Smooth muscle cell of the brain vasculature (primary cell): ENCODE measurements around the gene PTDSS2.
"Not testable (repeated sequence)": the region's sequence is repeated elsewhere in the genome, so short reads cannot be mapped to it uniquely, and the experiment has no call there.

Experiments
- DNase-seq: peaks from one replicate; pipeline ENCODE4 v3.0.0-alpha.2; 2012; ENCODE audit warnings: low read depth, low spot score

PTDSS2 gene

DNA sequence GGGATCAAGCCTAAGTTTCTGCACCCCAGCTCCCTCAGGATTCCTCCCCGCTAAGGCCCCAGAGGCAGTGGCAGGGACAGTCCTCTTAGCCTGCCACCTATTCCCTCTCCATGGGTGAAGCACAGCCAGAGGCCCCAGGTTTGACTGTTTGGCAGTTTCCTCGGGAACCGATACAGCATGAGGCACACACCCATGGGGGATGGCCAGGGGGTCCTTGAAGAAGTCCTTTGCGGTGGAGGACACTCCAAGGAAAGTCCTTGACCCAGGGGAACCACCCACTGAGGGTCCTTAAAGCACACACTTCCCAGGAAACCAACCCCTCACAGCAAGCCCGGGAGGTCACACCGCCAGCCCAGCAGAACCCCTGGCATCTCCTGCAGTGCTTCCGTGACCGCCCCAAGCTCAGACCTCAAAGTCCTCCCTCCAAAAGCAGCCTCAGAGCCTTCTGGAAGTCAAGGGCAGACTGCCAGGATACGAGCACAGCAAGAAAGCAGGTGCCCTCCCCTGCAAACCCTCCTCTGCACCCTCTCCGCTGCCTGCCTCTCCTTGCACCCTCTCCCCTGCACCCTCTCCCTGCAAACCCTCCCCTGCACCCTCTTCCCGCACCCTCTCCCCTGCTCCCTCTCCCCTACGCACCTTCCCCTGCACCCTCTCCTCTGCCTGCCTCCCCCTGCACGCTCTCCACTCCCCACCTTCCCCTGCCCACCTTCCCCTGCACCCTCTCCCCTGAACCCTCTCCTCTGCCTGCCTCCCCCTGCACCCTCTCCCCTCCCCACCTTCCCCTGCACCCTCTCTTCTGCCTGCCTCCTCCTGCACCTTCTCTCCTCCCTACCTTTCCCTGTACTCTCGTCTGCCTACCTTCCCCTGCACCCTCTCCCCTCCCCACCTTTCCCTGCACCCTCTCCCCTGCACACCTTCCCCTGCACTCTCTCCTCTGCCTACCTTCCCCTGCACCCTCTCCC, 36.7 kb upstream of the PTDSS2 start:
- DNase-seq: no peak

DNA sequence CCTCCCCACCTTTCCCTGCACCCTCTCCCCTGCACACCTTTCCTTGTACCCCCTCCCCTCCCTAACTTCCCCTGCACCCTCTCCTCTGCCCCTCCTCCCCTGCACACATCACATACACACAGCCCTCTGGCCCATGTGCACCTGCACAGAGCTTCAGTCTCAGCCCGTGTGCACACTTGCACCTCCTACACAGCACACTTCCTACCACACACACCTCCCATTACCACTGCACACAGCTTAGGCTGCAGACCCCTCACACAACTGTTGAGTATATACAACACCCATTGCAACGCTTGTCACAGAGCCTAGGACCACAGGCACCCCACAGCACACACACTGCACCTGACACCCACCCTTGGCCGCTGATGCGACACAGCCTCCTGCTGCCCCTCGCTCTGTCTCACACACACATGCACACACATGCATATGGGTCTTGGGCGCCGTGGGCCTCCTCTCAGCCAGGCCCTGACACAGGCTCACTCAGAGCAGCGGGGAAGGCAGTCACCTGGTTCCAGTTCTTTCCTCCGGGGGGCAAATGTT, 35.7 kb upstream of the PTDSS2 start:
- no peak for DNase-seq

DNA sequence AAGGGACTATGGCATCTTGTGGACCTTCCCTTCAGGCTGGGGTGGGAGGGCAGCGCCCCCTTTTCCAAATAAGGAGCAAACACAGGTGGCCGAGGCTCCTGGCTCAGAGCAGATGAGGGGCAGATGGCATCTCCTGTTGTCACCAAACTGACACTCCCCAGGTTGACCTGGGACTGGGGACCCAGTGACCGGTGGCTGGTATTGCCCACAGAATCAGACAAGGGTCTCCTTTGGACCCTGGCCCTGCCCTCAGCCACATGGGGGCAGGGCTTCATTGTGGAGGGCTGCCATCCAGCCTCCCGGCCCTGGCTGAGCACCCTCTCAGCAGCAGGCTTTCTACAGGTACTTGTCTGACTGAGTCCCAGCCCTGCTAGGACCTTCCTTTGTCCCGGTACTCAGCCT, 34.4 kb upstream of the PTDSS2 start:
- no peak for DNase-seq

DNA sequence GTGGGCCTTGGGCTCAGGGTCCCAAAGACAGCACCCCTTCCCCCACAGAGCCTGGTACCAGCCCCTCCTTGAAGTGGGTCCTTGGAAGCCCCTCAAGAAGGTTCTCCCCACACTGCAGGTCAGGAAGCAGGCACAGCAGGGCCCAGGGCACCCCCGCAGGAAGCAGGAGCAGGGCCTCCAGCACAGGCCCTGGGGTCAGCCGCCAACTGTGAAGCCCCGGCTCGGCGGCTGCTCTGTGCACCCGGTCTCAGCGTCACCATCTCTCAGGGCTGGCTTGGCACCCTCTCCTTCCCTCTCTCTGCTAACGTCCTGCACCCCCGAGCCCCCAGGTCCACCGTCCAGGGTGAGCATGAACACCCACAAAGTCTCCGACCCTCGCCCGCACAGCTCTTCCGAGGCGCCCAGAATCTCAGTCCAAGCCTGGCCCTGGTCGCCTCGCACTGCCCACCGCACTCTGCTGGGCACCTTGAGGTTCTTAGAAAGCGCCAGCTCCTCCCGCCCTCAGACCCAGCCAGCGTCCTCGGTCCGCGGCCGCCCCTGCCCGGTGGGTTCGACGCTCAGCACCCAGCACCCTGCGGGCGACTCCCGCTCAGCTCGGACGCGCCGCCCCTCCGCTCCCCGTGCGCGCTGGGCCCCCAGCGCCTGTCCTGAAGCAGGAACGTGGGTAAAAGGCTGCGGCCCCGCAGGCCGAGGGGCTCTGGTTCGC, 33.9 kb upstream of the PTDSS2 start:
- no peak for DNase-seq

DNA sequence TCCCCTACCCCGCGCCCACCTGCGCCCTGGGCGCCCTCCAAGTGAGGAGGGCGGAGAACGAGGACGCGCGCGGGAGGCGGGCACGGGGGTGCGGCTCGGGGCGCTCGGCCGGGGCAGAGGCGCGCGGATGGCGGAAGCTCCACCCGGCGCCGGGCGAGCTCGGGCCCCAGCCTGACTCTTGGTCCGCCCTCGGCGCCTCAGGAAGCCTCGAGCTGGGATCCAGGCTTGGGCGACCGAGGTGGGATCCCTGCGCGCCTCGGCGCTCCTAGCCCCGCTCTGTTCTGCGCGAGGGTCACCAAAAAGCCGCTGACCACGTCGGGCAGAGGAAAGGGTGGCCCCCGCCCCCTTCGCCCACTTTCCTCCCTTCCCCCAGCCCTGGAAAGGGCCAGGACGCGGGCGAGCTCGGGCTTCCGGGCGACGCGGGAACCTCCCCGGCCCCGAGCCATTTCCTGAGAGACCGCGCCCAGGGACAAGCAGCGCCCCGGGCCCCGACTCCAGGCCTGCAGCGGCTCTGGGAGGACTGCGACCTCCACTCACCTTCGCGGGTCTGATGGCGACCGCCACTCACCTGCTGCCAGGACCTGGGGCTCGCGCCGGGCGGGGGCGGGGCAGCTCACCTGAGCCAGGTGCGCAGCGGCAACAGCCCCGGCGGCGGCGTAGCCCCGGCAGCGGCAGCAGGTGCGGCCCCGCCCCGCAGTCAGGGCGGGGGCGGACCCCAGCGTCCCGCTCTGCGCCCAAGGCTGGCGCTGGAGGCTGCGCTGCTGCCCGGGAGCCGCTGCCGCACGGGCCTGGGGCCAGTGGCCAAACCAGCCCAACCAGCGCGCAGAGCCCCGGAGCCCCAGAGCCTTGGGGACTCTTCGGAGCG, 33.1 kb upstream of the PTDSS2 start:
- DNase-seq: no peak

DNA sequence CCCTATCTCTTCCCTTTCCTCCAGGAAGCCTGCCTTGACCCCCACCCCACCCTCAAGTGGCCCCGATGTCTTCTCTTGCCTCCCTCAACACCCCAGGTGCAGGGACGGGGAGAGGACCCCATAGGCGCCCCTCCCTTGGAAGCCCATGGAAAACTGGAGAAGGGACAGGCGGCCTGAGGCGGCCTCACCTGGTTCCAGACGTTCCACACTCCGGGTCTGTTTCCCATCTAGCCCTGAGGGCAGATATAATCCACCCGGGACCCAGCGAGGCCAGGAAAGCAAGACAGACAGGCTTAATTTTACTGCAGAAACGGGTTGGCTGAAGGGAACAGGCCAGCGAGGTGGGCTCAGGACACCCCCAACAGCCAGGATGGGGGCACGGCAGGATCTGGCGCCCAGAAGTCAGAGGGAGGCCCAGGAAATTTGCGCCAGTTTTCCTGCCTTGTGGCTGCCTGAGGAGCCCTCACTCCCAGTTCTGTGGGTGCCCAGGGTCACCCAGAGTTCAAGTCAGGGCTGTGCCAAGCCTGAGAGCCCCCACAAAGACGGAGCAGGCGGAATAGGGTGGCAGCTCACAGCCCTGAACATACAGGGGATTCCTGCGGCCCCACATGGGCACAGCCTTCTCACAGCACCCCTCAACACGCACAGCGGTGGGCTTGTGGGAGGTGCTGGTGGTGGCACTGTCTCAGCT, 32.3 kb upstream of the PTDSS2 start:
- no peak for DNase-seq

DNA sequence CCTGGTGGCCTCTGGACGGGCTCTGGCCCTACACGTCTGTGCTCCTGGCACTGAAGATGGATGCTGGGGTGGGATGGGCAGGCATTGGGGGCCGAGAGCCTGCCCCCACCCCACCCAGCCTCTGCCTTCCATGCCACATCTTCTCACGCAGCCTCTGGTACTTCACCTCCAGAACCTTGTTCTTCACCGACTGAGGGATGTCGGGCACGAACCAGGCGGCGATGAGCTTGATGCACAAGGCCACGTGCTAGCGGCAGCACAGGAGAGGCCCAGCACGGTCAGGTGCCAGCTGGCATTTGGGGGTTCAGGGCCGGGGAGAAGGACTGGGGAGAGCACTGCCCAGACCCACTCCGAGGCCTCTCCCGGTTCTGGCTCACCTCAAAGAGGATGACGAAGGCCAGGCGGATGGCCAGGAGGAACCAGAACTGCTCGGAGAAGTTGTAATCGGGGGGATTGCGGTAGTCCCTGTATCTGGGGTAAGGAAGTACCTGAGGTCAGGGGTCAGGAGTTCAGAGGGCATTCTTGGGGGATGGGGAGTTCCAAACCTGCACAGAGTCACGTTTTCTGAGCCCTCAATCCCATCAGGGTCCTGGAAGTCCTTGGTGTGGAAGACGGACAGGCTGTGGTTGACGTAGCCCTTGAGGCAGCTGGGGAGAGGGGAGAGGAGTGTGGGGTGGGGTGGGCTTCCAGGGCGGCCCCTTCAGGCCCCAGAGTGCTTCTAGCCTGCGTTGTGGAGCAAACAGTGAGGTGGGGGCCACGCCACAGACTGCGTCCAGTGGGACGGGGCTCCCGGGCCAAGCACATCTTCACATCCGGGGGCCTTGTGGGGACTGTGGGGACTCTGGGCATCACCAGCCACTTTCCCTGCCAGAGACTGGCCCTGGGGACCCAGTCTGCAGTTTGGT, 31.5 kb upstream of the PTDSS2 start:
- no peak for DNase-seq

DNA sequence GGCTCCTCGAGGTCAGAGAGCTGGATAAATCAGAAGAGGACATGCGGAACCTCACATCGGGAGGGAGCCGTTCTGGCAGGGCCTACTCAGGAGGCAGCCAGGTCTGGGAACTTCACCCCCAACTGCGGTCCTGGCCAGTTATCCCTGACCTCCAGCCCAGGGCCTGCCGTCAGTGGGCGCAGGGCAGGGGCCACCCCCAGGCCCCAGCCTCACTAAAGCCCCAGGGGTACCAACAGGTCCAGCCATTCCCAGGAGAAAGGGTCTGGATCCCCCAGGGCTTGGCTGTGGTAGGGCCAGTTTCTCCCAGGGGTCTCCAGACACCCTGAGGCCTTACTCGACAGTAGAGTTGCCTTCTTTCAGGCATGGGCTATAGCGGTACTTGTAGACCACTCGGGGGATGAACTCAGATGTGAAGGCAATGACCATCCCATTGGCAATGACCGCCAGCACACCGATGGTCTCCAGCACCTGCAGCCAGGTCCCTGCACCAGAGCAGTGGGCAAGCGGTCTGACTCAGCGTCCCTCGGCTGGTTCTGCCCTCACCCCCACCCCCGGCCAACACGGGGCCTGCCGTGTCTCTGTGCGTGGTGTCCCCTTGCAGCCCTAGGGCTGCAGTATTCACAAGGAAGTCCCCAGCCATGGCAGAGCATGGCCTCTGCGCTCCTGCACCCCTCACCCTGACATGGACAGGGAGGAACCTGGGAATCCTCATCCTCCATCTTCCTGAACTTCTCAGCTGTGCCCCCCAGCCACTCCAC, 30.7 kb upstream of the PTDSS2 start:
- DNase-seq: no peak

DNA sequence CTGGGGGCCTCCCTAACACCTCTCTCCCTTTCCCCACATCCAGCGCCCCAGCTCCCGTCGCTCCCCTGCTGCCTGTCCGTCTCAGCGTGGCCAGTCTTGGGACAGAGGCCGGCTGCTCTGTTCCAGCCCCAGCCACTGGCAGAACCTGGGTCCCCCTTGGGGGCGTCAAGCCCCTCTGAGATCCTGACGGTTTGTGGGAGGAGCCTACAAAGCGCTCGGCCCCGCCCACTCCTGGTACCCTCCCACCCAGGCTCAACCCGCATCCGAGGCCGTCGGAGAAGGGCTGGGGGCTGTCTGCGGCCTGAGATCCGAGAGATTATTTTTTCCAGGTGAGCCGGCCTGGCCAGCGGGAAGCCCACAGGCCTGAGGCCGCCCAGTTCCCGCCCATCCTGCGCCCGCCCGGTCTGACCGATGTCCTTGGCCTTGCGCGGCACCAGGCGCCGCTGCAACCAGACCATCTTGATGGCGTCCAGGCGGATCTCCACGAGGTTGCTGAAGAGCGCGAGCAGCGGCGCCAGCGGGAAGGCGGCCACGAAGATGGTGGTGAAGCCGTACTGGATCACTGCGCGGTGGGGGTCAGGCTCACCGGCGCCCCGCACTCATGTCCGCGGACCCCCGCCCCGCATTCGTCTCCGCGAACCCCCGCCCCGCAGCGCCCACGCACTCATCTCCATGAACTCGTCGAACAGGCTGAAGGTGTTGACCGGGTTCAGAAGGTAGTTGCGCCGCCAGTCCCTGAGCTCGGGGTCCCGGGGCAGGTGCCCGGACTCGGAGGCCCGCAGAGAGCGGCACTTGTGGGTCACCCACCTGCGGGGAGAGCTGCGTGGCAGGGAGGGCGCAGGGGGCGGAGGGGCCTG, 29.8 kb upstream of the PTDSS2 start:
- no peak for DNase-seq

DNA sequence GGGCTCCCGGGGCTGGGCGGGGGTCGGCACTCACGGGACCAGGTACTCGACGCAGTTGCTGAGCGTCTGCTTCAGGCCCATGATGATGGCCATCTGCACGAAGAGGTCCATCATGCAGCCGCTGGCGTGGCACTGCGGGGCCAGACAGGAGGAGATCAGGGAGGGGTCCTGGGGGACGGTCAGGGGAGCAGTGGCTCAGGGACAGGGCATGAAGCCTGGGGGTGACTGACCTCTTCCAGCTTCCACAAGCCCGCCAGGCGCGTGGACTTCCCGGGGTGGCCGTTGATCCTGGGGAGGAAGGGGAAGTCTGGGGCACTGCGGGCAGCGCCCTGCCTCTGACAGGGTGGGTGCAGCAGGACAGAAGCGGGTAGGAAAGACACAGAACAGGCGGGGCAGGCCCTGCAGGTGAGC, 29.2 kb upstream of the PTDSS2 start:
- DNase-seq: no peak

DNA sequence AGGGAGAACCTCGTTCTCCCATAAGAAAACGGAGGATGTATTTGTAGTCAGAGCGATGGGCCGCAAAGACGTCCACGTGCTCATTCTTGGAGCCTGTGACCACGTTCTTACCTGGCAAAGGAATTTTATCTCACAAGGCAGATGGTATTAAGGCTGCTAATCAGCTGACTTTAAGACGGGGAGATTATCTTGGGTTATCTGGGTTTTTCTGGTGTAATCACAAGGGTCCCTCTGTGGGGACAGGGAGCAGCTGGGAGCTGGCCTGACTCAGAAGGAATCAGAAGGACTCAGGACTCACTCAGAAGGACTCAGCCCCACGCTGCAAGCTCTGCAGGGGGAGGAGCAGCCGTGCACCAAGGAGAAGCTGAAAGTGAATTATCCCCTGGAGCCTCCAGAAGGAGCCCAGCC, 27.8 kb upstream of the PTDSS2 start:
- DNase-seq: no peak

DNA sequence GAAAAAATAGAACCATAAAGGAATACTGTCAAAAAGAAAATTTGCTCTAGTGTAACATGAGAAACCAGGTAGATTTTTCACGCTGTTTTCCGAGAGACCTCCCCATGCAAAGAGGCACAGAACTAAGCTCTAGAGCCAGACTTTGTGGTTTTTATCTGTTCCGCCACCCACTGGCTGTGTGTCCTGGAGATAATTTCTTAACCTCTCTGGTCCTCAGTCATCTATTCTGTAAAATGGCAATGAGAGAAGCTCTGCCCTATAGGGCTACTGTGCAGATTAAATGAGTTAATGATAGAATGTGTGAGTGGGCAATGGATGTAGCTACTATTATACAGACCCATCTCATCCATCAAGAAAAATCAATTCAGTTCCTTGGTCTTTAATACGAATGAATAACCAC, 25.8 kb upstream of the PTDSS2 start:
- DNase-seq: no peak

DNA sequence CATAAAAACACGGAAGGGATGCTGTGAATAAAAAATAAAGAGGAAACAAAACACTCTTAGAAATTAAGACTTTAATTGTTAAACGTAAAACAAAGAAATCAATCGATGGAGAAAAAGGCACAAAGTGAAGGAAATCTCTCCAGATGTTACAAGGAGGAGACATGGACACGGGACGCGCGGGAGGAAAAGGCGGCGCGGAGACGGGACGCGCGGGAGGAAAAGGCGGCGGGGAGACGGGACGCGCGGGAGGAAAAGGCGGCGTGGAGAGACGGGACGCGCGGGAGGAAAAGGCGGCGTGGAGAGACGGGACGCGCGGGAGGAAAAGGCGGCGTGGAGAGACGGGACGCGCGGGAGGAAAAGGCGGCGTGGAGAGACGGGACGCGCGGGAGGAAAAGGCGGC, 25.3 kb upstream of the PTDSS2 start:
- DNase-seq: not testable (repeated sequence)

DNA sequence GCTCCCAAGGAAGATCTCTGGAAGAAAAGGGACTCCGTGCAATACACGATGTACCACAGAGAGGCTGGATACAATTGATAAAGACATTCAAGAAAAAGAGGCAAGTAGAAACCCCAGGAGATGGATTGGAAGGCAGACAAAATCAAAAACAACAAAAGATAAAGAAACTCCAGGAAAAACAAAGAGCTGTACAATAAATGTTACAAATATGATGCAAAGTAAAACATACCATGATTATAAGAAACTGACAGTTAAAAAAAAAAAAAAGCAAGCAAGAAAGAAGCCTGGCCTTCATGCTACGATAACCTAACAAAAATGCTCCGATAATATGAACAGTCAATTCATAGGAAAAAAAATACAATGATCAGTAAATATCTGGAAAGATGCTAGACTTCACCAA, 24.8 kb upstream of the PTDSS2 start:
- DNase-seq: no peak

DNA sequence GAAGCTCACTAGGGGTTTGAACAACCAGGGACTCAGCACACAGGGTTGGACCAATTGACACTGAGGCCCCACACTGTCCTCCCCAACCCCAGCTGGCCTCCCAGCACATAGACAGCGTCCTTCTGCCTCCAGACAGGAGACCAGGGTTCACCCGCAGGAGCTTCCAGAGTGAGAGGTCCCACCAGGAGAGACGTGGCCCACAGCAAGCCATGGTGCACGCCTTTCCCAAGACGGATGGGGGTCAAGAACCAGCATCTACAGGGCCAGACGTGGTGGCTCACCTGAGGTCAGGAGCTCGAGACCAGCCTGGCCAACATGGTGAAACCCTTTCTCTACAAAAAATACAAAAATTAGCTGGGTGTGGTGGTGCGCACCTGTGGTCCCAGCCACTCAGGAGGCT, 23.2 kb upstream of the PTDSS2 start:
- DNase-seq: no peak

DNA sequence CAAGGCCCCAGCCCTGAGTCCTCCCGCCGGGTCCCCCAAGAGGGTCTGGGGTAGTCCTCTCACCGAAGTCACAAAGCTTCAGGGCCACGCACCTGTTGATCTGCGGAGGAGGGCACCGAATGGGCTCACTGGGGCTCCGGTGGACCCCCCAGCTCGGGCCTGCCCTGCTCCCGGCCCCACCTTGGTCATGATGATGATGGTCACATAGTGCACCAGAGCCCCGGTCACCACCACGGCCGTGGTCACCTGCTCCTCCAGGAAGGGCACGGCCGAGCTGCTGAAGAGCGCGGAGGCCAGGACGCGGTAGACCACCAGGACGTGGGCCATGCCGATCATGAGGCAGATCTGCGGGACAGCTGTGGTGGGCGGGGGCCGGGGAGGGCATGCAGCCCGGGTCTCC, 21.8 kb upstream of the PTDSS2 start:
- DNase-seq: no peak

DNA sequence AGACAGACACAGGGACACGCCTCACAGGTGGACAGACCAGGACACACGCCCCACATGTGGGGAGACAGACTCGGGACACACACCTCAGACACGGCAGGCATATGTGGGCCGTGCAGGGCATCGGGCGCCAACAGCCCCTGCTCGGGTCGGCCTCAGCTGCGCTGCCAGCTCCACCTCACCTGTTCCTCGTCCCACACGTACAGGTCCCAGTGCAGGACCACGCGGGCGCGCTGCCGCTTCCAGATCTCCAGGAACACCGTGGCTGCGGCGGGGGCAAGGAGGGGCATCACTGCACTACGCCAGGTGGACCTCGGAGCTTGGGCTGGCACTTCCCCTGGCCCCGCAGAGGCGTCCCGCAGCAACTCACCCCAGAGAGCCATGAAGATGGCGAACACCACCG, 20.7 kb upstream of the PTDSS2 start:
- no peak for DNase-seq

DNA sequence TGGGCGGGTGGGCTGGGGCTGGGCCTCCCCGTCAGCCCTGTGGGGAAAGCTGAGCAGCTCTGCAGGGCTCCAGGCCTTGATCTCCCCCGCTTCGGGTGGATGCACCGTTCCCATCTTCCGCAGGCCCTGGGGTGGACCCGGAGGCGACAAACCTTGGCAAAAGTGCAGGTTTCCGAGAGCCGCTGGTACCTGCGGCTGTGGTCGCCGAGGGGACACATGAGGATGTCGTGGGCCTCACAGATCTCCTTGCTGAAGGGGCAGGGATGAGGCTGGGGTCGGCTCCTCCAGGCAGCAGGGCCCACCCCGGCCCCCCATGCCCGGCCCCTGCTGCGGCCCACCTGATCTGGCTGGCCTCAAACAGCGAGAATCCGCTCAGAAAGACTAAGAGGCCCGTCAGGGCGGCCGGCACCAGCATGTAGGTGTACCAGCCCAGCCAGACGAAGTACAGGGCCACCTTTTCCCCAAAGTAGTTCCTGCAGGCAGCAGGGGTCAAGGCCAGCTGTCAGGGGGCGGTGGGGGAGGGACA, 20.1 kb upstream of the PTDSS2 start:
- no peak for DNase-seq
